ENCODE data around the gene LCAT. TPM values are rescaled to one million over a fixed set of nuclear protein-coding genes. Genes with fewer than 3 reads are reported as not detected.

Gene LCAT
- total RNA-seq, 1 experiment from 2014 or later: 14.0 TPM

DNA sequence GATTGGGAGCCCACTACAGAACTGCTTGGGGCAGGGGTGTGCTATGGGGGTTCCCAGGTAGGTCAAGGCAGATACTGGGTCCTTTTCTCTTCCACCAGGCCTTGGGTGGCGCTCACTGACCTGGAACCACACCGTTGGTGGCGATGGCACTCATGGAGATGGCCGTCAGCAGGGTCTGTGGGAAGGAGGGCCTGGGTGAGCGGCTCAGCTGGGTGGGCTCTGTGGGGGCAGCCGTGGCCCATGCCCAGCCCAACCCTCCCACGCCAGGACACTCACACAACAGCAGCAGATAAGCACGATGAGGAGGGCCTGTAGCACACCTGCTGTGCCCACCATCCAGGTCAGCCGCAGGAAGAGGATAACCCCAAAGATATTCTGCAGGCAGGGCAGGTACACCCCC lies 13.7 kb upstream of the LCAT start:
- POLR2A ChIA-PET: no interaction called here
- ATAC-seq (no peak), DNase-seq (ENCODE audit: low read depth, low spot score) (no peak)
- TF ChIP-seq, protein P1, sequence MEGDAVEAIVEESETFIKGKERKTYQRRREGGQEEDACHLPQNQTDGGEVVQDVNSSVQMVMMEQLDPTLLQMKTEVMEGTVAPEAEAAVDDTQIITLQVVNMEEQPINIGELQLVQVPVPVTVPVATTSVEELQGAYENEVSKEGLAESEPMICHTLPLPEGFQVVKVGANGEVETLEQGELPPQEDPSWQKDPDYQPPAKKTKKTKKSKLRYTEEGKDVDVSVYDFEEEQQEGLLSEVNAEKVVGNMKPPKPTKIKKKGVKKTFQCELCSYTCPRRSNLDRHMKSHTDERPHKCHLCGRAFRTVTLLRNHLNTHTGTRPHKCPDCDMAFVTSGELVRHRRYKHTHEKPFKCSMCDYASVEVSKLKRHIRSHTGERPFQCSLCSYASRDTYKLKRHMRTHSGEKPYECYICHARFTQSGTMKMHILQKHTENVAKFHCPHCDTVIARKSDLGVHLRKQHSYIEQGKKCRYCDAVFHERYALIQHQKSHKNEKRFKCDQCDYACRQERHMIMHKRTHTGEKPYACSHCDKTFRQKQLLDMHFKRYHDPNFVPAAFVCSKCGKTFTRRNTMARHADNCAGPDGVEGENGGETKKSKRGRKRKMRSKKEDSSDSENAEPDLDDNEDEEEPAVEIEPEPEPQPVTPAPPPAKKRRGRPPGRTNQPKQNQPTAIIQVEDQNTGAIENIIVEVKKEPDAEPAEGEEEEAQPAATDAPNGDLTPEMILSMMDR (IDR thresholded peaks at IDR 0.05): no peak
- TF ChIP-seq, protein P2, sequence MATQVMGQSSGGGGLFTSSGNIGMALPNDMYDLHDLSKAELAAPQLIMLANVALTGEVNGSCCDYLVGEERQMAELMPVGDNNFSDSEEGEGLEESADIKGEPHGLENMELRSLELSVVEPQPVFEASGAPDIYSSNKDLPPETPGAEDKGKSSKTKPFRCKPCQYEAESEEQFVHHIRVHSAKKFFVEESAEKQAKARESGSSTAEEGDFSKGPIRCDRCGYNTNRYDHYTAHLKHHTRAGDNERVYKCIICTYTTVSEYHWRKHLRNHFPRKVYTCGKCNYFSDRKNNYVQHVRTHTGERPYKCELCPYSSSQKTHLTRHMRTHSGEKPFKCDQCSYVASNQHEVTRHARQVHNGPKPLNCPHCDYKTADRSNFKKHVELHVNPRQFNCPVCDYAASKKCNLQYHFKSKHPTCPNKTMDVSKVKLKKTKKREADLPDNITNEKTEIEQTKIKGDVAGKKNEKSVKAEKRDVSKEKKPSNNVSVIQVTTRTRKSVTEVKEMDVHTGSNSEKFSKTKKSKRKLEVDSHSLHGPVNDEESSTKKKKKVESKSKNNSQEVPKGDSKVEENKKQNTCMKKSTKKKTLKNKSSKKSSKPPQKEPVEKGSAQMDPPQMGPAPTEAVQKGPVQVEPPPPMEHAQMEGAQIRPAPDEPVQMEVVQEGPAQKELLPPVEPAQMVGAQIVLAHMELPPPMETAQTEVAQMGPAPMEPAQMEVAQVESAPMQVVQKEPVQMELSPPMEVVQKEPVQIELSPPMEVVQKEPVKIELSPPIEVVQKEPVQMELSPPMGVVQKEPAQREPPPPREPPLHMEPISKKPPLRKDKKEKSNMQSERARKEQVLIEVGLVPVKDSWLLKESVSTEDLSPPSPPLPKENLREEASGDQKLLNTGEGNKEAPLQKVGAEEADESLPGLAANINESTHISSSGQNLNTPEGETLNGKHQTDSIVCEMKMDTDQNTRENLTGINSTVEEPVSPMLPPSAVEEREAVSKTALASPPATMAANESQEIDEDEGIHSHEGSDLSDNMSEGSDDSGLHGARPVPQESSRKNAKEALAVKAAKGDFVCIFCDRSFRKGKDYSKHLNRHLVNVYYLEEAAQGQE (IDR thresholded peaks at IDR 0.05; ENCODE audit: insufficient read depth in 1 of 2, low read depth in 2 of 2, low read length in 1 of 2): no peak
- TF ChIP-seq SIN3A (IDR thresholded peaks at IDR 0.05; ENCODE audit: borderline replicate concordance, insufficient read depth, low read depth, low read length): no peak
- no peak for TF ChIP-seq POLR2AphosphoS5 (IDR thresholded peaks at IDR 0.05; ENCODE audit: low read depth, low read length)
- no peak for TF ChIP-seq TCF7L2 (IDR thresholded peaks at IDR 0.05; ENCODE audit: low read depth, low read length)
- intact Hi-C loops (cut with micrococcal nuclease; ENCODE audit: unreplicated experiment): no loop called here
- no TSS peak for BruUV-seq (replicated peaks)
- no peaks in the 10 kb centered on the region for H3K27me3 ChIP-seq (ENCODE audit: control insufficient read depth, insufficient read depth, low read length)
- CTCF ChIA-PET: interaction anchor here (0.5 to 0.6 kb wide), 2 partner anchors 33 to 44 kb away, joined by 3 to 5 read pairs; no protein-coding TSS in a partner anchor
- H3K9me3 ChIP-seq (ENCODE audit: control insufficient read depth, insufficient read depth, low read depth, low read length): no peaks in the 10 kb centered on the region
- H3K4me1 ChIP-seq (ENCODE audit: control insufficient read depth, insufficient read depth, low read length): no peaks in the 10 kb centered on the region
- no peaks in the 10 kb centered on the region; the same call in 1 of the 2 replicates for H3K36me3 ChIP-seq (ENCODE audit: control insufficient read depth, insufficient read depth, low read length)
- no peak overlapping the region for H3K4me3 ChIP-seq (ENCODE audit: low read depth in 2 of 2, low read length in 2 of 2)
- in situ Hi-C loops (cut with HindIII; ENCODE audit: low pct_unique_long_range_greater_than_20kb, low sequenced_read_pairs): no loop called here
- H3K27ac ChIP-seq (ENCODE audit: low read length): no peak overlapping the region

GRCh38 chr16:67954421-67955196 lies 10.7 kb upstream of the LCAT start:
- Histone ChIP-seq H3K36me3 (ENCODE audit: control insufficient read depth, insufficient read depth, low read length) (no peaks in the 10 kb centered on the region), H3K4me1 (ENCODE audit: control insufficient read depth, insufficient read depth, low read length) (no peaks in the 10 kb centered on the region), H3K9me3 (ENCODE audit: control insufficient read depth, insufficient read depth, low read depth, low read length) (no peaks in the 10 kb centered on the region), H3K27ac (ENCODE audit: low read length) (no peak overlapping the region), H3K4me3 (ENCODE audit: low read depth in 2 of 2, low read length in 2 of 2) (no peak overlapping the region), H3K27me3 (ENCODE audit: control insufficient read depth, insufficient read depth, low read length) (no peaks in the 10 kb centered on the region)
- in situ Hi-C loops (cut with HindIII; ENCODE audit: low pct_unique_long_range_greater_than_20kb, low sequenced_read_pairs): no loop called here
- CTCF ChIA-PET: no interaction called here
- no peak for ATAC-seq
- POLR2A ChIA-PET: no interaction called here
- BruUV-seq (replicated peaks): no TSS peak
- intact Hi-C loops (cut with micrococcal nuclease; ENCODE audit: unreplicated experiment): no loop called here
- TF ChIP-seq POLR2AphosphoS5 (IDR thresholded peaks at IDR 0.05; ENCODE audit: low read depth, low read length) (no peak), SIN3A (IDR thresholded peaks at IDR 0.05; ENCODE audit: borderline replicate concordance, insufficient read depth, low read depth, low read length) (no peak), TCF7L2 (IDR thresholded peaks at IDR 0.05; ENCODE audit: low read depth, low read length) (no peak)
- TF ChIP-seq, protein P2 (IDR thresholded peaks at IDR 0.05; ENCODE audit: insufficient read depth in 1 of 2, low read depth in 2 of 2, low read length in 1 of 2): no peak
- TF ChIP-seq, protein P1 (IDR thresholded peaks at IDR 0.05): no peak
- no peak for DNase-seq (ENCODE audit: low read depth, low spot score)
